GM10847 (cell line): ENCODE measurements around the gene SCYL1.

Source experiments
- POLR2A ChIP-seq: IDR thresholded peaks from 2 replicates; pipeline ENCODE4 v1.6.1; 2011; ENCODE audit not compliant: insufficient read length; ENCODE audit errors: extremely low read depth

The SCYL1 gene

GRCh38 chr11:65489706-65490320 lies 35.1 kb upstream of the SCYL1 start:
- TF ChIP-seq POLR2A: no peak

DNA sequence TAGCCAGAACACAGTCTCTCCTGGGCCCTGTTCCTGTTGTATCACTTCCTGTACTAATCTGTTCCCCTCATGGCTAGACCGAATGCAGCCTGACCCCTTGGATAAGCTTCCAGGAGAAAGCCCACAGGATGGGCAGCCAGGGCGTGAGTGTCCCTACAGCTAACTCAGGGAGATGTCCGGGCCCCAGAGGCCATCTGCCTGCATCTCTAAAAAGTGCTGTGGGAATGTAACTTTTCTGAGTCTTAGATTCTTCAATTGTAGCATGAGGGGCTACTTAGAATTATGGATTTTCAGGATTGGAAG lies 33.8 kb upstream of the SCYL1 start:
- no peak for TF ChIP-seq POLR2A

DNA sequence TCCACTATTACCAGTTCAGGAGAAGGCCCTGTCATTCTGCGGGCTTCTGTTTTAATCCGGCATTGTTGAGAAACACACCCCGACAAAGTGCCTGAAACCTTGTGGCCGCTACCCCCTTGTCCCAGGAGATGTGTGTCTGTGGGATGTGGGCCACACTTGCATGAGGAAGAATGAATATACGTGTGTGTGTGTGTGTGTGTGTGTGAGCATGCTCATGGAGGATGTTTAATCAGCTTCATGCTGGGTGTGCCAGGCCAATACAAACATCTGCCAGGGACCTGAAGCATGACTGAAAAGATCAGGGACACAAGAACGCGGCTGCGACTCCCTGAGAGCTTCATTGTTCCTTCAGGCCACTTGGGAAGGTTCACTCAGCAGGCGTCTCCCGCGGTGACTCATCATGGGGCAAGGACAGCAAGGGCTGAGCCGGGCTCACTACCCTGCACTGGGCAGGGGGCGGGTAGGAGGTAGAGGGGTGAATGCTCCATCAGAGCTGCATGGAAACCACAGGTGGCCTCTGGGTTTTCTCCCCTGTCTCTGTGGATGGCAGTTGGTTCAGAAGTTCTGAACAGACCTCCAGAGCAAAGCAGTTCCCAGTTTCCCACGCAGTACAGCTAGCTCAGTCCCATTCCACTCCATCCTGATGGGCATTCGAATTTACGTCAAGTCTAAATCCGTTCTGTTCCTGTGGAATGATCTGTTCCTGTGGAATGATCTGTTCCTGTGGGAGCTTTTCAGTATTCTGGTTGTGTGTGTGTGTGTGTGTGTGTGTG lies 33.1 kb upstream of the SCYL1 start:
- TF ChIP-seq POLR2A: peak; percentile 26

- no peak for TF ChIP-seq POLR2A
Observed at GRCh38 chr11:65492387-65492636, 32.6 kb upstream of the SCYL1 start.

- TF ChIP-seq POLR2A: peak; percentile 10
Observed at GRCh38 chr11:65492637-65493366, 32.1 kb upstream of the SCYL1 start.

DNA sequence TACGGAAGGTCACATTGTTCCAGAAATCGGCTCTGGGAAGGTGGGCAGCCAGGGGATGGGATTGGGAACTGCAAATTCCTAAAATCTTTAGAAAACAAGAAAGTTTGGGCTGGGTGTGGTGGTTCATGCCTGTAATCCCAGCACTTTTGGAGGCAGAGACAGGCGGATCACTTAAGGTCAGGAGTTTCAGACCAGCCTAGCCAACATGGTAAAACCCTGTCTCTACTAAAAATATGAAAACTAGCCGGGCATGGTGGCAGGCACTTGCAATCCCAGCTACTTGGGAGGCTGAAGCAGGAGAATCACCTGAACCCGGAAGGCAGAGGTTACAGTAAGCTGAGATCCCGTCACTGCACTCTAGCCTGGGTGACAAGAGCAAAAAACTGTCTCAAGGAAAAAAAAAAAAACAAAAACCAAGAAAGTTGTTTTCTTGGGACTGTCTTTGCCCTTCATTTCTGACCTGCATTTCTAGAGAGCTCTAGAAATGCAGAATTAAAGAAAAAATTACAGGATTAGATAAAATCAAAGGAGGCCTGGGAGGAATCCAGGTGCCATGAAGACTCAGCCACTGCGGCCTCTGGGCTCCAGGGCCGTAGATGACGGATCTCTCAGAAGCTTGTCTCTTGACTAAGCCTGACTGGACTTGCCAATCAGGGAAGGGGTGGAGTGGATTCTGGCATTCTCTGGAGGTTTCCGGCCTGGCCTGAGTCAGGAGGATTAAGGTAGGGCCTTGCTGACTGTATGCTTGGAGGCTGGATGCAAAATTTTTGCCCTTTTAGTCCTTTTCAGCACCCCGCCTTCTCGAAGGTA lies 31.3 kb upstream of the SCYL1 start:
- TF ChIP-seq POLR2A: no peak

DNA sequence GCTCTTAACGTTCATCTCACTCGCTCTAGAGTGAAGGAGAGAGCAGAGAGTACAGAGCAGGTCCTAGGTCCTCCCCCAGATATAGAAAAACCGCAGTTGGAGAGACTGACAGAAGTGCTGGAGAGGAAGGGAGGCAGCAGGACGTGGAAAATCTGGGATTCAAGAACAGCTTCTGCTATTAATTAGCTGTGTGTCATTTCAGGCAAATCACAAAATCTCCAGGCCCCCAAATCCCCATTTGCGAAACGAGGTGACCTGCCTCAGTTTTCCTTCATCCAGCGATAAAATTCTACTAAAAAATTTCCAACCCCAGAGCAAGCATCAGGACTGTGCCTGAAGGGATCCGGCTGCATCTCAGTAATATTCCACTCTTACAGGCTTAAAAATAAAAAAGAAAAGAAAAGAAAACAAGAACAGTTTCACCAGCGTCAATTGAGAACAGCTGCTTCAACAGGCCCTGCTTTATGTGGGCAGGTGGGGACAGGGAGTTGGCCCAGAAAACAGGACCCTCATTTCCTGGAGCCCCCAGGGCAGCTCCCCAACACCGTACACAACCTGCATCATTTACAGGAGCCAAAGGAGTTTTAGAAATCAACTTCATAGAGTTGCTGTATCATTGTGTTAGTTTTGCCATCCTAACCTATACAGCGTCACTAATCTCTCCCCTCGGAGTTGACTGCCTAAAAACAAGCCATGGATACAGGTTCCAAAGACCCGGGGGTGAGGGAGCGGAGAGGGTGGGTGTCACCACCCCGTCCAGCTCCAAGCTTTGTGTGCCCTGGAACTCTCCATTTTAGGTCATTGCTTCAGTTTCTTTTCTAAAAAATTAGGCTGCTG lies 28.4 kb upstream of the SCYL1 start:
- TF ChIP-seq POLR2A: no peak

GRCh38 chr11:65497141-65498041 lies 27.5 kb upstream of the SCYL1 start:
- peak; percentile 44 for TF ChIP-seq POLR2A

DNA sequence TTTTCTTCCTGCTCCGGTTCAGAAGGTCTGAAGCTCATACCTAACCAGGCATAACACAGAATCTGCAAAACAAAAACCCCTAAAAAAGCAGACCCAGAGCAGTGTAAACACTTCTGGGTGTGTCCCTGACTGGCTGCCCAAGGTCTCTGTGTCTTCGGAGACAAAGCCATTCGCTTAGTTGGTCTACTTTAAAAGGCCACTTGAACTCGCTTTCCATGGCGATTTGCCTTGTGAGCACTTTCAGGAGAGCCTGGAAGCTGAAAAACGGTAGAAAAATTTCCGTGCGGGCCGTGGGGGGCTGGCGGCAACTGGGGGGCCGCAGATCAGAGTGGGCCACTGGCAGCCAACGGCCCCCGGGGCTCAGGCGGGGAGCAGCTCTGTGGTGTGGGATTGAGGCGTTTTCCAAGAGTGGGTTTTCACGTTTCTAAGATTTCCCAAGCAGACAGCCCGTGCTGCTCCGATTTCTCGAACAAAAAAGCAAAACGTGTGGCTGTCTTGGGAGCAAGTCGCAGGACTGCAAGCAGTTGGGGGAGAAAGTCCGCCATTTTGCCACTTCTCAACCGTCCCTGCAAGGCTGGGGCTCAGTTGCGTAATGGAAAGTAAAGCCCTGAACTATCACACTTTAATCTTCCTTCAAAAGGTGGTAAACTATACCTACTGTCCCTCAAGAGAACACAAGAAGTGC lies 26.7 kb upstream of the SCYL1 start:
- TF ChIP-seq POLR2A: peak; percentile 34

GRCh38 chr11:65498727-65498976 lies 26.2 kb upstream of the SCYL1 start:
- TF ChIP-seq POLR2A: no peak

DNA sequence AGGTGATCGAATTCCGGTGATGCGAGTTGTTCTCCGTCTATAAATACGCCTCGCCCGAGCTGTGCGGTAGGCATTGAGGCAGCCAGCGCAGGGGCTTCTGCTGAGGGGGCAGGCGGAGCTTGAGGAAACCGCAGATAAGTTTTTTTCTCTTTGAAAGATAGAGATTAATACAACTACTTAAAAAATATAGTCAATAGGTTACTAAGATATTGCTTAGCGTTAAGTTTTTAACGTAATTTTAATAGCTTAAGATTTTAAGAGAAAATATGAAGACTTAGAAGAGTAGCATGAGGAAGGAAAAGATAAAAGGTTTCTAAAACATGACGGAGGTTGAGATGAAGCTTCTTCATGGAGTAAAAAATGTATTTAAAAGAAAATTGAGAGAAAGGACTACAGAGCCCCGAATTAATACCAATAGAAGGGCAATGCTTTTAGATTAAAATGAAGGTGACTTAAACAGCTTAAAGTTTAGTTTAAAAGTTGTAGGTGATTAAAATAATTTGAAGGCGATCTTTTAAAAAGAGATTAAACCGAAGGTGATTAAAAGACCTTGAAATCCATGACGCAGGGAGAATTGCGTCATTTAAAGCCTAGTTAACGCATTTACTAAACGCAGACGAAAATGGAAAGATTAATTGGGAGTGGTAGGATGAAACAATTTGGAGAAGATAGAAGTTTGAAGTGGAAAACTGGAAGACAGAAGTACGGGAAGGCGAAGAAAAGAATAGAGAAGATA lies 25.7 kb upstream of the SCYL1 start, which contains the start of gene MALAT1:
MALAT1 (plus strand) TSS at position 69 of the 736 bp plus-strand sequence.
- peak; percentile 100 for TF ChIP-seq POLR2A

DNA sequence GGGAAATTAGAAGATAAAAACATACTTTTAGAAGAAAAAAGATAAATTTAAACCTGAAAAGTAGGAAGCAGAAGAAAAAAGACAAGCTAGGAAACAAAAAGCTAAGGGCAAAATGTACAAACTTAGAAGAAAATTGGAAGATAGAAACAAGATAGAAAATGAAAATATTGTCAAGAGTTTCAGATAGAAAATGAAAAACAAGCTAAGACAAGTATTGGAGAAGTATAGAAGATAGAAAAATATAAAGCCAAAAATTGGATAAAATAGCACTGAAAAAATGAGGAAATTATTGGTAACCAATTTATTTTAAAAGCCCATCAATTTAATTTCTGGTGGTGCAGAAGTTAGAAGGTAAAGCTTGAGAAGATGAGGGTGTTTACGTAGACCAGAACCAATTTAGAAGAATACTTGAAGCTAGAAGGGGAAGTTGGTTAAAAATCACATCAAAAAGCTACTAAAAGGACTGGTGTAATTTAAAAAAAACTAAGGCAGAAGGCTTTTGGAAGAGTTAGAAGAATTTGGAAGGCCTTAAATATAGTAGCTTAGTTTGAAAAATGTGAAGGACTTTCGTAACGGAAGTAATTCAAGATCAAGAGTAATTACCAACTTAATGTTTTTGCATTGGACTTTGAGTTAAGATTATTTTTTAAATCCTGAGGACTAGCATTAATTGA lies 25.0 kb upstream of the SCYL1 start:
- TF ChIP-seq POLR2A: no peak
